NCI-H82 treated with DMSO at 0.1 percent for 48 hours (cell line): ENCODE measurements around the gene FAM72D.
"Not testable (repeated sequence)": the region's sequence is repeated elsewhere in the genome, so short reads cannot be mapped to it uniquely, and the experiment has no call there.

Experiments
- DNase-seq: peaks from one replicate; lab custom pipeline; 2025; ENCODE audit not compliant: unreplicated experiment; lab: John Stamatoyannopoulos, UW

Gene FAM72D

DNA sequence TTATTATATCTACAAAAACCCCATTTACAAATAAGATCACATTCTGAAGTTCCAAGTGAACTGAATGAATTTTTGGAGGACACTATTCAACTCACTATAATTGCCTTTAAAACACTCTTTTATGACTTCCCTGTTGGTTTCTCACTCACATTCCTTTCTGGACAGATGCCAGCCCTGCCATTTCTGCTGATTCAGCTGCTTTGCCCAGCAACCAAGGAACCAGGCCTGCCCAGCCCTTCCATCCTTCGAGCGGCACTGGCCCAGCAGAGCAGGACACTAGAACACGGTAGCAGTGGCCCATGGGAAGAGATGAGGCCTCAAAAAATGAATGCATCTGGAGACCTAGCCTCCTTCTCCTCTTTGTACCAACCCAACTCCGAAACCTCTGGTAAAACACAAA is 50.5 kb downstream of the FAM72D start:
- DNase-seq, result not testable (repeated sequence)

DNA sequence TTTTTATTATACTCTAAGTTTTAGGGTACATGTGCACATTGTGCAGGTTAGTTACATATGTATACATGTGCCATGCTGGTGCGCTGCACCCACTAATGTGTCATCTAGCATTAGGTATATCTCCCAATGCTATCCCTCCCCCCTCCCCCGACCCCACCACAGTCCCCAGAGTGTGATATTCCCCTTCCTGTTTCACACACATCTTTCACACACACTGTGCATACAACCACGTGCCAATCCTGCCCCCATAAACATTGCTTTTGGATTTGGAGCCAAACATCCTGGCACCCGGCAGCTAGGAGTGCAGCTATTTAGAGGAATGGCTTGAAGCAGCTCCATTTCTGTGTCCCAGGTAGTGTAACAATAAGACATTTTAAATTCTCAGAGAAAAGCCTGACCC is 51.4 kb downstream of the FAM72D start:
- not testable (repeated sequence) for DNase-seq

DNA sequence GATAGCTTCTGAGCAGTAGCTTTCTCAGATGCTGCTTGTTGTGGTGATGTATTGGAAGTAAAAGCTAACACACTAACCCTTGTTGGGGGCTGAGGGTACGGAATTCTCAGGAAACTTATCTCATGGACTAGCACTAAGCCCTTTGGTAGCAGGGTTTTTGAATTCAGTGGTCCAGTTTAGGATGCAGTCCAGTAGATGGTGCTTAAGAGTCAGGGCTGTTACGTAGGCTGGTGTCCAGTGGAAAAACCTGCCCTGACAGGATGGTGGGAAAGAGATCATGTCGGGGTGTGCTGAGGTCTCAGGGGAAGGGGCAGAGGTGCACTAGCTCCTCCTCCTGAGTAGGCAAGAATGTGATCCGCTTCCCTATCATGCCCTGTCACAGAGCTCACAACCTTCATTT is 59.6 kb downstream of the FAM72D start:
- DNase-seq, result not testable (repeated sequence)

DNA sequence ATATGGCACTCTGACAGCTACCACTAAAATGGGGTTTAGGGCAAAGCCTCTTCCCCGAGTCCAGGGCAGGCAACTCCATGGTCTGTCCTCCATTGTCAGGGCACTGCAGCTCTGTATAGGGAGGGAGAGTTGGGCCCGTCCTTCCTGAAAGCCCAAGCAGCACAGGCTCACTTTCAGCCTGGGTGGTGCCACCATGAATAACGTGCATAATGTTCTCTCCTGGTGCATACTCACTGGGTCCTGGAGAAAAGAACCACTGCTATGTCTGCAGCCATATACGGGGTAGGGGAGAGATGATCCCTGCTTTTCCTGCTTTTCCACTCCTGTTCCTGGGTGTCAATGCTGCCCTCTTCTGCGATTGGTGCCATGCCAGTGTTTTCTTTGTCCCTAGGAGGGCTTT is 60.1 kb downstream of the FAM72D start:
- not testable (repeated sequence) for DNase-seq

DNA sequence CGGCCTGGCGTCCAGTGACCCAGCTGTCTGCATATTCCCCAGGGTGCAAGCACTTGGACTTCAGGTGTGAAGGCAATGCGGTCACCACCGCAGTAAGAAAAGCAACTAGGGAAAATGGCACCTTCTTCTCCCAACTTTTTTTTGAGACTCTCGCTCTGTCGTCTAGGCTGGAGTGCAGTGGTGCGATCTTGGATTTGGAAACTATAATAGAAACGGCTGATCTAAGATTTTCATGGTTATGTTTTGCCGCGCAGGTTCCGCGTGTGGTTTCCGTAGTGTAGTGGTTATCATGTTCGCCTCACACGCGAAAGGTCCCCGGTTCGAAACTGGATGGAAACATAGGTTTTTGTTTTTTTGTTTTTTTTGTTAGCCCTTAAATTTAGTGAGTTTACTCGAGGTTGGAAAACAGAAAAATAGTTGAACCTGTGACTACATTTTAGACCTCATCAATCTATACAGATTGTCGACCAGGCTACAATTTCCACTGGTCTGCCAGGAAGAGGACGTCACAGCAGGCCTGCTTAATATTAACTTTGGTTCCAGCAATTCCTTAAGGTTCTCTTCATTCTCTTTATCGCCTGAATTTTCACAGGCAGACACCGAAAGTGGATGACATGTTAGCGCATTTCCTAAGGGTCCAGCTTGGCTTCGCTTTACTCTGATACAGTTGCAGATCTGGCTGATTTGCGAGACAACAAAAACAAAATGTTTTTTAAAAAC is 61.3 kb downstream of the FAM72D start:
- DNase-seq, result not testable (repeated sequence)

DNA sequence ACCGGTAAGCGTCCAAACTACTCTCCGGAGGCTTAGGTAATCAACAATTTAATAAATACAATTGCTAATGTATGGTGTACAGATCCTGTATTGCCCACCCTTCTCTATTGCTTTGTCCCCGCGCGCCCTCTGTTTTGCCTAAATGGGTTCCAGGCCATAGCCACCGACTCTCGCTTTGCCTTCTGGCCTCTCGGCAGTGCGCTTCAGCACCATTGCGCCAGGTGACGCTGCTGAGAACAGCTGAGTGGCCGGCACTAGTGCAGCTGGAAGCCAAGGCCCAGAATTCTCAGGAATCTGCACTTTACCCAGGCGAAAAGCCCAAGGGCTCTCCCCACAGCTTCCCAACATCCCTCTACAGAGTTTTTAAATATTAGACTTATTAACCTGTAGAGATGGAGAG is 61.9 kb downstream of the FAM72D start:
- DNase-seq, result not testable (repeated sequence)

DNA sequence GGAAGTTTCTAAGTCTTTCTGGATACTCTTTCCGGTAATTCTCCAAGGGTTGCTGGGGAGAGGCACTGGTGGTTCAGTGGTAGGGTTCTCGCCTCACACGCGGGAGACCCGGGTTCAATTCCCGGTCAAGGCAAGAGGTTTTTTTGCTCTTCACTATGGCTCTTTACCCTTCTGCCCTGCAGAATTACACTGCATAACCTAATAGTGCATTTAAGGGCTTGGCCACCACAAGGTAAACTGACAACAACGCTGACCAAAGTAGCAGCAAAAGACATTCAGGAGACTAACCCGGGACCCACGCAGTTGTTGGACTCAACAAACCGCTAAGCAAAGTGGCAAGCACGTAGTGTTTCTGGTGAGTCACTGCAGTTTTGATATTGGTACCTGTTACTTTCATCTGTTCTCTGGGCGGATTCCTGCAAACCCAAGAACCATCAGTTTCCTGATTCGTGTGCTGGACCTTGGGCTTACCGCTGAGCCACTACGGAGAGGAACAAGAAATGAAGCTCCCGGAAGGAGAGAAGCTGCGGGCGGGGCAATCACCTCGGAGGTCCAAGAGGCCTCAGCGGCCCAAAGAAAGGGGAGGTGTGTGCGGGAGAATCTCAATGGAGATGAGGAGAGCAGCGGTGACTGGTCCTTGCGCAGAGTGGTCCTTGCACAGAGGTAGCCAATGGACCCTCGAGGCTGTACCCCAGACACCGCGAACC is 65.4 kb downstream of the FAM72D start:
- DNase-seq, result not testable (repeated sequence)
